GM18526 (cell line): Measurements from ENCODE around the gene NKTR.

Source experiments
- POLR2A ChIP-seq: IDR thresholded peaks from 3 replicates; pipeline ENCODE4 v1.6.1; 2011; ENCODE audit not compliant: insufficient read length; ENCODE audit errors: extremely low read depth

The NKTR gene

GRCh38 chr3:42662813-42663535, 62.5 kb downstream of the NKTR start:
- no peak for TF ChIP-seq POLR2A

- no peak for TF ChIP-seq POLR2A
These were observed 63.3 kb downstream of the NKTR start for GRCh38 chr3:42663581-42664437.

GRCh38 chr3:42664438-42664803, 63.9 kb downstream of the NKTR start:
- no peak for TF ChIP-seq POLR2A

- TF ChIP-seq POLR2A = no peak
These were observed 64.8 kb downstream of the NKTR start for GRCh38 chr3:42665050-42665878.

- TF ChIP-seq POLR2A = no peak
These were observed 65.5 kb downstream of the NKTR start for GRCh38 chr3:42666022-42666421.

GRCh38 chr3:42666577-42666998, 66.1 kb downstream of the NKTR start:
- TF ChIP-seq POLR2A = no peak

GRCh38 chr3:42667096-42667522, 66.6 kb downstream of the NKTR start:
- TF ChIP-seq POLR2A = no peak

- TF ChIP-seq POLR2A = no peak
These were observed 67.3 kb downstream of the NKTR start for GRCh38 chr3:42667523-42668412.

GRCh38 chr3:42668413-42668760, 67.9 kb downstream of the NKTR start:
- TF ChIP-seq POLR2A = no peak

- TF ChIP-seq POLR2A = no peak
These were observed 68.3 kb downstream of the NKTR start for GRCh38 chr3:42668793-42669217.

- TF ChIP-seq POLR2A = no peak
These were observed 69.6 kb downstream of the NKTR start for GRCh38 chr3:42670051-42670576.

GRCh38 chr3:42670670-42671069, 70.2 kb downstream of the NKTR start:
- TF ChIP-seq POLR2A = no peak

GRCh38 chr3:42672515-42672914, 72.0 kb downstream of the NKTR start:
- no peak for TF ChIP-seq POLR2A

GRCh38 chr3:42673082-42673481, 72.6 kb downstream of the NKTR start:
- TF ChIP-seq POLR2A = no peak

- no peak for TF ChIP-seq POLR2A
These were observed 73.7 kb downstream of the NKTR start for GRCh38 chr3:42674146-42674545.

- no peak for TF ChIP-seq POLR2A
These were observed 75.4 kb downstream of the NKTR start for GRCh38 chr3:42675909-42676308.
